HG03558 (cell line): ENCODE data around the gene EXT2.

Experiments used
- ATAC-seq: cut with Tn5 transposase; IDR thresholded peaks from one replicate; pipeline ENCODE4 v1.9.1; 2021; ENCODE audit warnings: moderate number of reproducible peaks; ENCODE audit not compliant: unreplicated experiment; ENCODE audit errors: extremely low read depth

EXT2 gene

DNA sequence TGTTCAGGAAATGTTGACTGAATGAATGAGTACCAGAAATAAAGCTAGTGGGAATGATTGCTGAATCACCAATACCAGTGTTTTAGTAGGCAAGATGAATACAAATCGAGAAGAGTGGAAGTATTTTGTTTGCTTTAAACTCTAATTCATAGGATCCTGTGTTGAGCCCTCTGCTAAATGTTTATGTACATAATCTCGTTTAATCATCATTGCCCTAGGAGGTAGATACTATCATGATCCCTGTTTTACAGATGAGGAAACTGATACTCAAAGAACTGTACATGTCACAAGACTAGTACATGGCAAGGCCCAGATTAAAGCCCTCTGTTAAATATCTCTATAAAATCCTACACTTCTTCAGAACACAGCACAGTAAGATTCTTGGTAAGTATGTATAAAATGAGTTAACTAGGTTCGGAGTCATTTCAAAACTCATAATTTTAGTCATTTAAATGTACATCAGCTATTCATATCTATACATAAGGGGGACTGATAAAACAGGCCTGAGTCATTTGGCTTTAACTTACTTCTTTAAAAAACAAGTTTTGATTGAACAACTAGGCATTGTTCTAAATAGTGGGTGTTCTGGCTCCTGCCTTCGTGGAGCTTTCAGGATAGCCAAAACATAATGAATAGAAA is 97.1 kb downstream of the EXT2 start:
- no peak for ATAC-seq

DNA sequence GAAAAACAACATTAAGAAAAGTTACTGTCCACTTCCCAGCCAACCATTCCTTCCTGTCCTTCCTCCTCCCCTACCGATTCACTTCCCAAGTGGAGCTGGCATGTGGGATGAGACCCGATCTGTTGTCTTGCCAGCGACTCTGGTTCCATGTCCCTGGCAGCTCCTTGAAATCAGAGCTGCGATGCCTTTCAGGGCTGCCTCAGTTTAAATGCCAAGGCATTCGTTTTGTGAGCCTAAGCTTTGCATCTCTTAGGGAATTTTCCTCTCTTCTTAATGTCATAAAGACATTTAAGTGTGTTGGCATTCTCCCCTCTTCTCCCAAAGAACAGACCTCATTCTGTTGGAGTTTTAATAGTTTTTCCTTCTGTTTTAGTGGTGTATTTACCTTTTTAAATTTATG is 98.4 kb downstream of the EXT2 start:
- no peak for ATAC-seq

DNA sequence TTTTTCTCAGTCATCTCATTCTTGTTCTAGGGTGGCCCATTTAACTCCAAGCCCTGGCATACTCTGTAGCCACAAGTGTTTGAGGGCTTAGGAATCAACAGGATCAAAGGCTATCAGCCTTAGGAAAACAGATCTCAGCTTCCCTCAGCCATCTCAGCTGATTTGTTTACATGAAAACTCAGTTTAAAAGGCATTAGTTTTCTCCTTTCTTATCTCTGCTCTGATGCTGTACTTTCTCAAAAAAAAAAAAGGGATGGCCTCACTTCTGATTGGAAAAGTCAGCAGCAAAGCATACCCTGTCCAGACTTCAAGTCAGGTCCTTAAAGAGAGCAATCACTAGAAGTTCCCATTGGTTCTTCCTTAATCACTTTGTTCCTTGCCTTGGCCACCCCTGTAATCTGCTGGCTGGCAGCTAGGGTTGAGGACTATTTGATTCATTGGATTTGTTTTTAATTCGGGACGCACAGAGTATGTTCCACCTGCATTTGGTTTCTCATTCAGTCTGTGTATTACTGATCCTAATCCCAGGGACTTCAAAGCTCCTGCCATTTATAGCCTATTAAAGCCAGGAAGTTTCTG is 102.8 kb downstream of the EXT2 start:
- ATAC-seq, result no peak

- no peak for ATAC-seq
Observed at GRCh38 chr11:44199298-44199697, 103.8 kb downstream of the EXT2 start.

- no peak for ATAC-seq
Observed at GRCh38 chr11:44199816-44200215, 104.3 kb downstream of the EXT2 start.

DNA sequence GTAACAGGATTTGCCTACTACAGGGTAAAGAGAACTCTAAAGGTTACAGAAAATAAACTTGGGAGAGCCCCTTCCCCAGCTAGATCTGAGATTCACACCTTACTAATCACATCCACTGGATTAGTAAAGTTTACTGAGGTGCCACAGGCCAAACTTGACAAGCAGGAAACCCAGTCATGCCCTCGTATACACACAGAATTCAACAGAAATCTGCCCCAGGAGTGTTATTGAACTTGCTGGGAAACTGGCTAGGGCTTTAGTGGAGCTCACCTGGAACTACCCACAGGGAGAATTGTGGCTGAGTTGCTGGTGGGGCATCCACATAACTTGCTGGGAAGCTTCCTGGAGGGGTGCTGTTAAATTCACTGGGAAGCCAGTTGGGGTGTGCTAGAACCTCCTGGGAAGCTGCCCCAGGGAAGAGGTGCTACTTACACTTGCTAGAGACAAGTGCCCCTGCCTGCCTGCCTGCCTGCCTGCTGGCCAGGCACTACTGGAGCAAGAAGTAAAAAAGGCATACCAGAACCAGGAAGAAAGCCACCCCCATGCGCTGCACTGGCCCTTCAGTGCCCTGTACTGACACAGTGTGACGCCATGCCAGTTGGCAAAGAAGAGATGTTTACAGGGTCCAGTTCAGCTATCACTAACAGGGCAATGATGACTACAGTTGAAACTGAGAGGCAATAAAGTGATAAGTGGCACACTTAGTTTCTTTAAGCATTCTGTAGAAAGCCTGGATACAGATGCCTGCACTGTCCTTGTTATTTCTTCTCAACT is 108.0 kb downstream of the EXT2 start:
- no peak for ATAC-seq

DNA sequence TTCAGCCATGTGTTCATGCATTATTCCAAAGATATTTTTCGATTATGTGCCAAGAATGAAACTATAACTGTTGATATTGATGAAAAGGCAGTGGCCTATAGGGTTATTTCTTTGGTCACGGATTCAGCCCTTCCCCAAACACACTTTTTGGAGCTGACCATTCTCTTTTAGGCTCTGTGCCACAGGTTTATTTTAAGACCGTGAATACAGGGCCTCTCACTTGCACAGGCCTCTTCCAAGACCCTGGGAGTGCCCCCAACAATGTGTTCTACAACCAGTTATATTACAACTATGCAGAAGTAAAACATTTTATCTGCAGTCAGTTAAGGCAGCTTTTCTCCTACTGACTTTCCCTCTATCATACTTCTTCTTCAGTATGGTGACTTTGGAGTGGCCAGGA is 109.9 kb downstream of the EXT2 start:
- no peak for ATAC-seq

- no peak for ATAC-seq
Observed at GRCh38 chr11:44205836-44206235, 110.4 kb downstream of the EXT2 start.

- no peak for ATAC-seq
Observed at GRCh38 chr11:44207292-44207691, 111.8 kb downstream of the EXT2 start.

DNA sequence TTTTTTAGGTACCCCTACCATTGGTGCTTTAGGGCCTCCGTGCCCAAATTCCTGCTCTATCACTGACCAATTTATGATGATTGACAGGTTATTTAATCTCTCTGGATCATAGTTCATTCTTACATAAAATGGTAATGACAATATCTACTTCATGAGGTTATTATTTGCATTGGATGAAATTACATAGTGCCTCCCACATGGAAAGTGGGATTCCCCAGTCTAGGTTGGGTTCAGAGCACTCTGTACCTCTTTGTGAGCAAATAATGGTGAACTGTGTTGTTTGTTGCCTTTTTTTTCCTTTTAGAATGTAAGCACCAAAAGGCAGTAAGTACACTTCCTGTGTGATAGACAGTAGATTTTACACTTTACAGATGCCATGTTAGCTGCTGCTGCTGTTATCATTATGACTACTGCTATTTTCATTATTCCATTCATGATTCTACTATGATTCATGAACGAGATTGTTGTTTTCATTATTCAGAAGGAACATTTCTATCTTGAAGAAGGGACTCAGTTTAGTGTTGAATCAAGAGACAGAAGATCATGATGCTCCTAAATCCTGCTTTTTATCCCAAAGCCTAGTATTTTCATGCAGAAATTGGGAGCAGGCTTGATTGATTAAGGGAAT is 113.6 kb downstream of the EXT2 start:
- no peak for ATAC-seq

DNA sequence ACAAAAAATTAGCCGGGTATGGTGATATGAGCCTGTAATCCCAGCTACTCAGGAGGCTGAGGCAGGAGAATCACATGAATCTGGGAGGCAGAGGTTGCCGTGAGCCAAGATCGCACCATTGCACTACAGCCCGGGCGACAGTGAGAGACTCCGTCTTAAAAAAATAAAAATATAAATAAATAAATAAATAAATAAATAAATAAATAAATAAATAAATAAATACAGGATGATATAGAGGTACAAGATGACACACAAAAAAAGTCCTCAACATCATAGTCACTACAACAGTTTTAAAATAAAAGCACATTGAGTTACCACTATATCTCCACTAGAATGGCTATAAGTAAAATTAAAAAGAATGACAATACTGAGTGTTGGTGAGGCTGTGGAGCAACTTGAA is 116.7 kb downstream of the EXT2 start:
- ATAC-seq, result no peak

GRCh38 chr11:44213148-44213547 is 117.7 kb downstream of the EXT2 start:
- ATAC-seq, result no peak

- no peak for ATAC-seq
Observed at GRCh38 chr11:44217432-44217831, 122.0 kb downstream of the EXT2 start.

DNA sequence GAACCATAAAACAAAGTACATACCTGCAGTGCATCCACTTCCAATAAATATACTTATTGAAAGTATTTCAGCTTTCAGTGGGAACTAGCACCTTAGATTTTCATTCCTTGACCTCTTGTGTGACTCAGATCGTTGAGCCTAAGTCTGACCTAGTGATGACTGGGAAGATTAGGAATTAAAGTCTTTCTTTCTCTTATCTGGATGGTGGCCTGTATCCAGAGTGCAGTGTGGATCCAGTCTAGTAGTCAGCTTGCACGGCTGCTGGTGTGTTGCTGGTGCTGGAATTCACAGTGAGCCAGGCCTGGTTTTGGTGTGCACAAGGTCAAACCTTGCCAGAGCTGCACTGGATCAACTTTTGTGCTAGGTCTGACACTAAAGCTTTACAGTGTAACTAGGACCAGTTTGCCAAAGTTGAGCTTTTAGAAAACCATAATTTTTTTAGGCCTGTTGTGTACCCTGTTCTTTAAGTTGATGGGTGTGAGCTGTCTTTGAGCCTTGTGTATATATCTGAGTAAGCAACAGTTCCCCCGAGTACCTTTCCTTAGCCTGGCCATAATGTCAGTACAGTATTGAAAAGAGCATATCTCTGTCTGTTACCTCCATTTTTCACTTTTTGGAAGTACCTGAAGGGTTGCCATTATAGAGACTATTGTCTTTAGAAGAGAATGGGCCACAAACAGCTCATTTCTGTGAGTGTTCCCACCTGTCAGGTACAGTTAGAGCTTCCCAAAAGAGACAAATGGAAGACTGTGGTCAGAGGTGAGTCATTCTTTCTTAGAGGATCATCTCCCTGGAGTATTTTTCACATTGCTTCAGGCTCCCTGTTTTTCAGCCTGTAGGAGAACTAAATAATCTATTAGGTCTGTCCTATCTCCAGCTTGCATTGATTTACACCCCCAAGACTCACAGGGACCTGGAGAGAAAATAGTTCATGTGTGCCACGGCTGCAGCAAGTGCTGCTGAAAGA is 124.6 kb downstream of the EXT2 start:
- ATAC-seq, result no peak

DNA sequence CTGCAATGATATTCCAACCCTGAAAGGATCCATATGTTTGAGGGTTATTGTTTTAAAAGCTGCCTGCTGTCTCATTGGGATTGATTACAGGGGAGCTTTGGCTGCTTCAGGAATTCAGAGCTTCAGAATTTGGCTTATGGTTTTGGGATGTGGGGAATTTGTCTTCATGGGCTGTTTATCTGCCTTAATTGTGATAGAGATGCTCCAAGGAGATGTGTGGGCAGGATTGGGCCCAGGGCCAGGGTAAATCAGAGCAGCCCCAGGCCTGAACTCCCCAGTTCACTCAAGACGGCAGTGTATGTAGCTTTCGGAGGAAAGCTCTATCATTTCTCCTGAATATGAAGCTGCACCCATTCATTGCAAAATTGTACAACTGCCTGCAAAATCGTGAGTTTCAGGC is 126.0 kb downstream of the EXT2 start:
- ATAC-seq, result no peak

DNA sequence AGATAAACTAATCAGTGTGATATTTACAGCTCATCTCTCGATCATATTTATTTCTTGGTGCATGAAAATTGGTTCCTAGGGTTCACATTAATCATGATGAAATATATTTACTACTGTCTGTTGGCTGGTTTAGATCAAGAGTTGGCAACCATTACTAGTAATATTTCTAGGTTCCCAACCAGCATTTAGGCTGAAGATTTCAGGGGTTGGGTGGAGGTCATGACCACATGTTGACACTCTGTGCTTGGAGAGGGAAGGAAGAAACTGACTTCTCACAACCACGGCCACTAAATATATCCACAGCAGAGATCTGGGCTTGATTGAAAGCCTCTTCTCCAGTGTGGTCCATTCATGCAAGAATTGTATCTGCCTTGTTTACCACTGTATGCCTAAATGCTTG is 126.5 kb downstream of the EXT2 start:
- no peak for ATAC-seq

DNA sequence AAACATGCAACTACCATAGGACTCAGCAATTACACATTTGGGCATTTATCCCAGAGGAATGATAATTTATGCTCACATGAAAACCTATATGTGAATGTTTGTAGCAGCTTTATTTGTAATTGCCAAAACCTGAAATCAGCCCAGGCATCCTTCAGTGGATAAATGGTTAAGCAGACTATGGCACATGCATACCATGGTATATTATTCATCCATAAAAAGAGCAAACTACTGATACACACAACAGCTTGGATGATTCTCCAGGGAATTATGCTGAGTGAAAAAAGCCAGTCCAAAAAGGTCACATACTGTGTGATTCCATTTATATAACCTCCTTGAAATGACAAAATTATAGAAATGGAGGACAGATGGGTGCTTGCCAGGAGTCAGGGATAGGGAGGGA is 127.8 kb downstream of the EXT2 start:
- ATAC-seq, result no peak

GRCh38 chr11:44224867-44225501 is 129.5 kb downstream of the EXT2 start:
- no peak for ATAC-seq

GRCh38 chr11:44226490-44226889 is 131.0 kb downstream of the EXT2 start:
- ATAC-seq, result no peak

DNA sequence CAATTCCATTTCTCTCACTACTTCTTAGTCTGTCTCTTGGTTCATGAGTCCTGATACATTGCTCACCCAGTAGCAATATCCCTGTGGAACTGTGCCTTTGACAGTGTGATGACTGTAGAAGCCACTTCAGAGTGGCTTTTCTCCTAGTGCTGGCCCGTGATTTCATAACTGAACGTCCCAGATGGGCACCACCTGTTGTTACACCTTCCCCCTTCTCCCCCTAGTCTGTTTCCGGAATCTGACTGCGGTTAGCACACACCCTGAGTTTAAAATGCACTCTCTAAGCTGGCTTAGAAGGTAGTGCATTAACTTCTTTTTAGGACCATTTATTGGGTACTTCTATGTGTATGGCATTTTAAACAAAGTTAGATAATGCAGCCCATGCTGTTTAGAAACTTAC is 131.5 kb downstream of the EXT2 start:
- ATAC-seq, result no peak
